Stimulated activated CD8-positive, alpha-beta memory T cell treated with anti-CD3 and anti-CD28 coated beads, Interleukin-12 subunit alpha, Interleukin-12 subunit beta, amount 100 ng/mL, for 24 hours (primary cell): ENCODE measurements around the gene ITPRIP.

ENCODE experiments used
- DNase-seq: peaks from one replicate; pipeline ENCODE4 v3.0.0-alpha.2; 2020; ENCODE audit errors: extremely low read depth

Gene ITPRIP

GRCh38 chr10:104340641-104341040, 2.4 kb upstream of the ITPRIP start:
- DNase-seq, result no peak

GRCh38 chr10:104340111-104340526, 1.9 kb upstream of the ITPRIP start:
- DNase-seq, result no peak

- no peak for DNase-seq
Observed at GRCh38 chr10:104339469-104340110, 1.3 kb upstream of the ITPRIP start.

GRCh38 chr10:104337521-104337984, 712 bp downstream of the ITPRIP start:
- no peak for DNase-seq

GRCh38 chr10:104336821-104337467, 1.3 kb downstream of the ITPRIP start:
- no peak for DNase-seq

- no peak for DNase-seq
Observed at GRCh38 chr10:104334965-104335650, 3.2 kb downstream of the ITPRIP start.

- DNase-seq, result no peak
Observed at GRCh38 chr10:104334561-104334960, 3.7 kb downstream of the ITPRIP start.

- no peak for DNase-seq
Observed at GRCh38 chr10:104333728-104334373, 4.4 kb downstream of the ITPRIP start.

GRCh38 chr10:104333032-104333727, 5.1 kb downstream of the ITPRIP start:
- no peak for DNase-seq

- DNase-seq, result no peak
Observed at GRCh38 chr10:104332243-104333031, 5.8 kb downstream of the ITPRIP start.

GRCh38 chr10:104331208-104331838, 6.9 kb downstream of the ITPRIP start:
- no peak for DNase-seq

- no peak for DNase-seq
Observed at GRCh38 chr10:104330168-104331110, 7.8 kb downstream of the ITPRIP start.

- no peak for DNase-seq
Observed at GRCh38 chr10:104329735-104330134, 8.5 kb downstream of the ITPRIP start.

- peak; percentile 47 for DNase-seq
Observed at GRCh38 chr10:104328896-104329710, 9.2 kb downstream of the ITPRIP start.

- DNase-seq, result no peak
Observed at GRCh38 chr10:104328646-104328895, 9.7 kb downstream of the ITPRIP start.

GRCh38 chr10:104327745-104328645, 10.3 kb downstream of the ITPRIP start:
- no peak for DNase-seq

- no peak for DNase-seq
Observed at GRCh38 chr10:104326991-104327610, 11.2 kb downstream of the ITPRIP start.
